Loucy (cell line): ENCODE results near the gene LHFPL2.

Experiments
- H2AFZ ChIP-seq: fragments of 200-600 bp; sonication (generic); 2 replicates; pipeline ENCODE4 v1.6.0; 2016; ENCODE audit warnings: antibody characterized with exemption, mild to moderate bottlenecking, low read length, moderate library complexity
- H3F3A ChIP-seq: fragments of 200-600 bp; 2 replicates; pipeline ENCODE4 v1.6.0; 2016; ENCODE audit warnings: antibody characterized with exemption, low read depth, mild to moderate bottlenecking
- H3K27me3 ChIP-seq: fragments of 200-600 bp; sonication (generic); 2 replicates; pipeline ENCODE4 v1.6.1; 2014; ENCODE audit warnings: low read length, mild to moderate bottlenecking; ENCODE audit not compliant: insufficient read depth, poor library complexity, severe bottlenecking
- H3K36me3 ChIP-seq: fragments of 200-600 bp; sonication (generic); 2 replicates; pipeline ENCODE4 v1.6.1; 2016; ENCODE audit warnings: low read length; ENCODE audit not compliant: insufficient read depth
- H3K4me1 ChIP-seq: fragments of 200-600 bp; sonication (generic); 2 replicates; pipeline ENCODE4 v1.5.1; 2014; ENCODE audit warnings: low read length, mild to moderate bottlenecking; ENCODE audit not compliant: insufficient read depth, poor library complexity, severe bottlenecking
- H3K4me2 ChIP-seq: fragments of 200-600 bp; sonication (generic); 2 replicates; pipeline ENCODE4 v1.6.0; 2014; ENCODE audit warnings: antibody characterized with exemption, low read length, low read depth, mild to moderate bottlenecking; ENCODE audit not compliant: poor library complexity, severe bottlenecking
- H3K4me3 ChIP-seq: fragments of 200-600 bp; sonication (generic); 2 replicates; pipeline ENCODE4 v1.5.1; 2014; ENCODE audit warnings: low read length, mild to moderate bottlenecking, mixed read lengths; ENCODE audit not compliant: poor library complexity, severe bottlenecking
- H3K79me2 ChIP-seq: fragments of 200-600 bp; sonication (generic); 2 replicates; pipeline ENCODE4 v1.6.1; 2014; ENCODE audit warnings: low read length; ENCODE audit not compliant: insufficient read depth
- H3K9ac ChIP-seq: fragments of 200-600 bp; sonication (generic); 2 replicates; pipeline ENCODE4 v1.6.0; 2014; ENCODE audit warnings: mild to moderate bottlenecking, low read depth, low read length, moderate library complexity; ENCODE audit not compliant: poor library complexity, severe bottlenecking
- H3K9me2 ChIP-seq: fragments of 200-600 bp; sonication (generic); replicated peaks from 2 replicates; pipeline ENCODE4 v1.6.1; 2016; ENCODE audit warnings: low read depth, low read length, mixed read lengths
- H3K9me3 ChIP-seq: fragments of 200-600 bp; sonication (generic); 2 replicates; pipeline ENCODE4 v1.6.1; 2014; ENCODE audit warnings: mild to moderate bottlenecking, antibody characterized with exemption, low read length, low read depth; ENCODE audit not compliant: insufficient read depth
- H4K20me1 ChIP-seq: fragments of 200-600 bp; sonication (generic); 2 replicates; pipeline ENCODE4 v1.6.0; 2014; ENCODE audit warnings: antibody characterized with exemption, low read length, mild to moderate bottlenecking; ENCODE audit not compliant: insufficient read depth, poor library complexity, severe bottlenecking
- EZH2phosphoT487 ChIP-seq: fragments of 200-600 bp; IDR thresholded peaks from 2 replicates; pipeline ENCODE4 v1.6.1; 2018; ENCODE audit warnings: antibody characterized with exemption, mild to moderate bottlenecking, moderate library complexity, borderline replicate concordance
- TF ChIP-seq, protein P1 (sequence below): fragments of 200-600 bp; sonication (generic); conservative IDR thresholded peaks from 2 replicates; pipeline ENCODE4 v1.5.1; 2014; ENCODE audit warnings: mild to moderate bottlenecking, antibody characterized with exemption, low read length

LHFPL2 gene

DNA sequence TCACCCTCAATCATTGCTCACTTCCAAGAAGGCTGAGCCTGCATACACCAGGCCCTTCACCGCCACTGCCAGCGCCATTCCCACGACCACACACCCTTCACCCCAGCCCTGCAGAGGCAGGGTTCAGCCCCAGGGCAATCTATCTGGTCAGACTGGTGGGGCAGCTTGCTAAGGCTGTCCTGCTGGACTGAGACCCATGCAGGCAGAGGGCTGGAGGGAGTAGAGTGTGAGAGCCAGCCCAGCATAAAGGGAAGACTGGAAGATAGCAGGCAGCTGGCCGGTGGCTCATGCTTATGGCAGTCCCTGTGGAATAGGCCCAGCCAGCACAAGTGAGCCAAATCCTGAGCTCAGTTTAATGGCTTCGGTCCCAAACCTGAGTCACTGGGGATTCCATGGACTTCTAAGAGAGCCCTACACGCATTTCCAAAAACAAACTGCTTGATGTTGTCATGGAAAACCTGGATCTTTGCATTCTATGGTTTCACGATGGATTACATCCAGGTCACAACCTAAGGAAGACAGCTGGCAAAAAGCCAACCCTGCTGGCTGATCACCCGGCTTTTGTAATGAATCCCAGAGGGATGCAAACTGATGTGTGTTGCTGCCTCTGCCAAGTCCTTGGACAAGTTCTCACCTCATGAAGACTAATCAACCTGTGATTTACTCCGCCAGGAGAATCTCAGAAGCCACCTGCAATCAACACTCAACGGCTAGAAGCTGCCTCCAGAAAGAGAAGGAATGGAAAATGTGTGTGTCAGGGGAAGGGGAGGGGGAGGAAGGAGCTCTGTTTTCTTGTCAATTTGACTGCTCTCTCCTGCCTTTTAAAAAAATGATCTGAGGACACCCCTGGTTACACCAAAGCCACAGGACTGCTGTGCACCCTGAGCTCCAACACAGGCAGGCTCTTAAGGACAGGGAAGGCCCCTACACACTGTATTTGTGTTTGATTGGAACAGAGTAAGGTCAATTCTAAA lies 143.6 kb downstream of the LHFPL2 start:
- Histone ChIP-seq H3K36me3 (no peaks in the 10 kb centered on the region), H3K9ac (peak overlapping the region; percentile 24), H3K9me3 (no peaks in the 10 kb centered on the region), H3K4me3 (peak overlapping the region; percentile 92), H3K79me2 (peaks cover 70% of the 10 kb centered on the region), H3K4me2 (peak overlapping the region; percentile 87), H3F3A (no peaks in the 10 kb centered on the region), H4K20me1 (no peaks in the 10 kb centered on the region), H3K4me1 (peaks cover 82% of the 10 kb centered on the region), H3K9me2 (no peaks in the 10 kb centered on the region), H3K27me3 (no peaks in the 10 kb centered on the region), H2AFZ (no peak overlapping the region)
- no peak for TF ChIP-seq EZH2phosphoT487
- TF ChIP-seq, protein P1, sequence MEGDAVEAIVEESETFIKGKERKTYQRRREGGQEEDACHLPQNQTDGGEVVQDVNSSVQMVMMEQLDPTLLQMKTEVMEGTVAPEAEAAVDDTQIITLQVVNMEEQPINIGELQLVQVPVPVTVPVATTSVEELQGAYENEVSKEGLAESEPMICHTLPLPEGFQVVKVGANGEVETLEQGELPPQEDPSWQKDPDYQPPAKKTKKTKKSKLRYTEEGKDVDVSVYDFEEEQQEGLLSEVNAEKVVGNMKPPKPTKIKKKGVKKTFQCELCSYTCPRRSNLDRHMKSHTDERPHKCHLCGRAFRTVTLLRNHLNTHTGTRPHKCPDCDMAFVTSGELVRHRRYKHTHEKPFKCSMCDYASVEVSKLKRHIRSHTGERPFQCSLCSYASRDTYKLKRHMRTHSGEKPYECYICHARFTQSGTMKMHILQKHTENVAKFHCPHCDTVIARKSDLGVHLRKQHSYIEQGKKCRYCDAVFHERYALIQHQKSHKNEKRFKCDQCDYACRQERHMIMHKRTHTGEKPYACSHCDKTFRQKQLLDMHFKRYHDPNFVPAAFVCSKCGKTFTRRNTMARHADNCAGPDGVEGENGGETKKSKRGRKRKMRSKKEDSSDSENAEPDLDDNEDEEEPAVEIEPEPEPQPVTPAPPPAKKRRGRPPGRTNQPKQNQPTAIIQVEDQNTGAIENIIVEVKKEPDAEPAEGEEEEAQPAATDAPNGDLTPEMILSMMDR, result no peak

DNA sequence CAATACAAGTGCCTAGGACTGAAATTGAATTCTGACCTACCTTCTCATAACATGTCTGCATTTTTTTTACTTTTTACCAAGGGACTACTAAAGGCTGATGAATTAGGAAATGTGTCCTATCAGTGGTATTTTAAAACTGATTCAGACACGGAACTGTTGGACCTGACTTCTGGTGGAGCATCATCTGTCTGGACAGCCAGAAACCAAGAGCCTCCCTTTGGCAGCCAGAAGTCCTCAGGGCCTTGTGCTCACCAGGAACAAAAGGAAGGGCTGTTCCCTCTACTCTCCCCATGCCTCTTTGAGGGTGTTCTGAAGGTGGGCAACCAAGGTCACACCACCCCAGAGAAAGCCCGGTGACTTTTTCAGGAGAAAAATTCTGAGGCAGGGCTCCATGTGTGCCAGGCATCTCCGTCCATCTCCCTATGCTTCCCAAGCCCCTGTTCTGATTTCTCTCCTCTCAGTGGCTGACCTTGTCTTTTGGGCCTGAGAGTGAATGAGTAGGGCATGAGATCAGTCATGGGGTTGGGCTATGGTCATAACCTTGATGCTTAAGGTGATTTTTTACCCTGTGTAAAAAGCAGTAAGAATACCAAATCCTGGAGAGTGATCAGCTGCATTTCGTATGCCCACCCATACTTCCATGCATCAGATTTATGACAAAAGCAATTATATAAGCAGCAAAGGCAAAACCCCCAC lies 144.5 kb downstream of the LHFPL2 start:
- Histone ChIP-seq H4K20me1 (no peaks in the 10 kb centered on the region), H3K9me2 (no peaks in the 10 kb centered on the region), H3F3A (no peaks in the 10 kb centered on the region), H3K9ac (peak overlapping the region; percentile 24), H3K27me3 (no peaks in the 10 kb centered on the region), H3K4me2 (peak overlapping the region; percentile 87), H3K36me3 (no peaks in the 10 kb centered on the region), H3K79me2 (peaks cover 70% of the 10 kb centered on the region), H3K4me3 (peak overlapping the region; percentile 92), H3K9me3 (no peaks in the 10 kb centered on the region), H3K4me1 (peaks cover 84% of the 10 kb centered on the region), H2AFZ (no peak overlapping the region)
- TF ChIP-seq EZH2phosphoT487, result no peak
- TF ChIP-seq, protein P1, result no peak

DNA sequence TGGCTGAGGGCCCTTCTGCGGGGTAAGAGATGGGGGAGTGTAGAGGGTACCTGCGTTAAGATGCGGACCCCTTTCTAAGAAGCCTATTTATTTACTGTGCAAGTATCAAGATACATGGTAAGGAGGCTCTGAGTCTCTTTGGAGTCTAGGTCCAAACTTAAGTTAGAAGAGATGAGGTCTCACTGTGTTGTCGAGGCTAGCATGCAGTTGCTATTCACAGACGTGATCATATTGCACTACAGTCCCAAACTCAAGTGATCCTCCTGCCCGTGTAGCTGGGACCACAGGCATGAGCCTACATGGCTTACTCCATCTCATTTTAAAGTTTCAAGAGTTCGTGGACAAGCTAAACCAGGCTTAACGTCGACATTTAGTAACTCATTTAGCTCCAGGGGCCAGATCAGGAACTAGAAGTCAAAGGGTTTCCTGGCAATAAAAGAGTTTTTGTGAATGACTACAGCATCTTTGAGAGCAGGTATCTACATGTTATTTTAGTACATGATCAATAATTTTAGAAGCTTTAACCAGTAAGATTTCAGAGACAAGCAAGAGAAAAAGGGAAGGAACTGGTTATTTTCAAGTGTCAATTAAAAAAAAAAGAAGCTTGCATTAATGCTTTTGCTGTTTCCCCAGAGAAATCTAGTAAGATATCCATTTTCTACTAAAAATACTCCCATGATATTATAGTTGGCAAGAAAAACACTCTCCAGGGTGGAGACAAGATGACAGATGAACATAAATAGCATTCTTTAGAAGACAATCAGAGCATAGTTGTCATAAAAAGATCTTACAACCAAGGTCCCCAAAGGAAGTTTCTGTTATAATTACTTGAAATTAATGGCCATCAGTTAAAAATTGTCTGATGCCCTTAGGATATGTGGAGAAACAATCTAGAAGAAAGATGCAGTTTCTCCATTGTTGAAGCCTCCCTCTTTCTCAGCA lies 146.9 kb downstream of the LHFPL2 start:
- peaks cover 84% of the 10 kb centered on the region for H3K4me1 ChIP-seq
- H3K9ac ChIP-seq, result peak overlapping the region; percentile 1
- H3F3A ChIP-seq, result no peaks in the 10 kb centered on the region
- H3K9me2 ChIP-seq, result no peaks in the 10 kb centered on the region
- peak overlapping the region; percentile 2 for H3K4me3 ChIP-seq
- TF ChIP-seq, protein P1, result no peak
- no peak for TF ChIP-seq EZH2phosphoT487
- no peaks in the 10 kb centered on the region for H3K9me3 ChIP-seq
- peak overlapping the region; percentile 28 for H3K4me2 ChIP-seq
- H3K27me3 ChIP-seq, result no peaks in the 10 kb centered on the region
- H2AFZ ChIP-seq, result no peak overlapping the region
- H3K79me2 ChIP-seq, result peaks cover 53% of the 10 kb centered on the region
- H4K20me1 ChIP-seq, result no peaks in the 10 kb centered on the region
- no peaks in the 10 kb centered on the region for H3K36me3 ChIP-seq
